ENCODE data around the gene KLHL22. TPM values are rescaled to one million over a fixed set of nuclear protein-coding genes. Genes with fewer than 3 reads are reported as not detected.

The KLHL22 gene
- total and polyA plus RNA-seq, 2 of the 13 experiments (the other 11 are each of a cell fraction or from before 2014, with no cell fraction given): 10.9 to 14.8 TPM

GRCh38 chr22:20494978-20495860, at the start of gene KLHL22 (continued):
- peak; percentile 49; the same call in 1 of the 2 replicates for TF ChIP-seq ZNF574 (CRISPR knock-in tag; IDR thresholded peaks at IDR 0.05)
- no peak for TF ChIP-seq JARID2 (CRISPR knock-in tag; IDR thresholded peaks at IDR 0.05; ENCODE audit: insufficient replicate concordance)
- peak; percentile 8; the same call in 1 of the 2 replicates for TF ChIP-seq GFI1 (CRISPR knock-in tag; IDR thresholded peaks at IDR 0.05; ENCODE audit: borderline replicate concordance)
- no peak for TF ChIP-seq E2F2 (CRISPR knock-in tag; IDR thresholded peaks at IDR 0.05; ENCODE audit: borderline replicate concordance)
- peak; percentile 50; the same call in 1 of the 2 replicates for TF ChIP-seq ZNF367 (CRISPR knock-in tag; IDR thresholded peaks at IDR 0.05; ENCODE audit: borderline replicate concordance)
- peak; percentile 66 for TF ChIP-seq TFDP2 (CRISPR knock-in tag; IDR thresholded peaks at IDR 0.05)
- 0 out of 2 replicates have a peak, but pooled peaks have one; percentile 28 for TF ChIP-seq PLSCR1 (CRISPR knock-in tag; IDR thresholded peaks at IDR 0.05; ENCODE audit: borderline replicate concordance)
- TF ChIP-seq ZNF770 (CRISPR knock-in tag; IDR thresholded peaks at IDR 0.05): peak; percentile 58; the same call in 1 of the 2 replicates
- TF ChIP-seq HDAC1 (CRISPR knock-in tag; IDR thresholded peaks at IDR 0.05): peak; percentile 7; the same call in 1 of the 2 replicates
- TF ChIP-seq ZNF639 (CRISPR knock-in tag; conservative IDR thresholded peaks at IDR 0.05): 0 out of 2 replicates have a peak, but pooled peaks have one; percentile 26
- peak; percentile 92 for TF ChIP-seq TFDP1 (CRISPR knock-in tag; IDR thresholded peaks at IDR 0.05; ENCODE audit: borderline replicate concordance)
- peak; percentile 67 for TF ChIP-seq SALL1 (CRISPR knock-in tag; IDR thresholded peaks at IDR 0.05)
- no peak for TF ChIP-seq SIN3B (IDR thresholded peaks at IDR 0.05; ENCODE audit: low read length)
- no peak for TF ChIP-seq PRPF4 (IDR thresholded peaks at IDR 0.05; ENCODE audit: low read depth, low read length, poor library complexity, severe bottlenecking)
- no peak for TF ChIP-seq PRMT3 (CRISPR knock-in tag; IDR thresholded peaks at IDR 0.05; ENCODE audit: borderline replicate concordance, low read depth)
- 0 out of 2 replicates have a peak, but pooled peaks have one; percentile 29 for TF ChIP-seq ISX (CRISPR knock-in tag; conservative IDR thresholded peaks at IDR 0.05)

All from HepG2 (cell line).